Activated naive CD4-positive, alpha-beta T cell treated with anti-CD3 and anti-CD28 coated beads, Interleukin-2, amount 50 U/mL, for 16 hours (primary cell): ENCODE measurements around the gene MYBPH.

Experiments
- DNase-seq: peaks from one replicate; pipeline ENCODE4 v3.0.0-alpha.2; 2020

Gene MYBPH

DNA sequence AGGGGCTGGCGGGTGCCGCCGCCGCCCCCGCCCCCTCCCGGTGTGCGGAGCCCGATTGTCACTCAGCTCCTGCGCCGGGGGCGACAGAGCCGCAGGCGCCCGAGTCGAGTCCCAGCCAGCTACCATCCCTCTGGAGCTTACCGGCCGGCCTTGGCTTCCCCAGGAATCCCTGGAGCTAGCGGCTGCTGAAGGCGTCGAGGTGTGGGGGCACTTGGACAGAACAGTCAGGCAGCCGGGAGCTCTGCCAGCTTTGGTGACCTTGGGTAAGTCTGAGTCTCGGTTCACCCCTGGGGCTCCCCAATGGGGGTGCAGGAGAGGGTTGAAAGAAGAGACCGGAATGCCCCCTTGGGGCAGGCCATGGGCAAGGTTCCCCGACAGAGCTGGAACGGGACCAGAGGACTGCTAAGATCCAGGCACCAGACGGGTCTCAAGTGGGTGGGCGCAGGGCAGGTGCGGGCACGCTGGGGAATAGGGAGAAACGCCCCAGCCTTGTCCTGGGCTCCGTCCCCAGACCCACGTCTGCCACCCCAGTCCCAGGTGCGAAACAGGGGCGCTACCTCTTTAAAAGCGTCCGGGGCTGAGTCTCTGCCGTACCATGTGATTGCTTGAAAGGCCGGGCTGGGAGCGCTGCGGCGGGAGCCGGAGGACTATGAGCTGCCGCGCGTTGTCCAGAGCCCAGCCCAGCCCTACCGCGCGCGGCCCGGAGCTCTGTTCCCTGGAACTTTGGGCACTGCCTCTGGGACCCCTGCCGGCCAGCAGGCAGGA lies 47.8 kb downstream of the MYBPH start, which contains the start of gene ADORA1:
Gene ADORA1 (plus strand): TSS at position 61 of the 765 bp plus-strand sequence. CDS start 1,116 bp downstream, outside the sequence.
- DNase-seq: no peak

DNA sequence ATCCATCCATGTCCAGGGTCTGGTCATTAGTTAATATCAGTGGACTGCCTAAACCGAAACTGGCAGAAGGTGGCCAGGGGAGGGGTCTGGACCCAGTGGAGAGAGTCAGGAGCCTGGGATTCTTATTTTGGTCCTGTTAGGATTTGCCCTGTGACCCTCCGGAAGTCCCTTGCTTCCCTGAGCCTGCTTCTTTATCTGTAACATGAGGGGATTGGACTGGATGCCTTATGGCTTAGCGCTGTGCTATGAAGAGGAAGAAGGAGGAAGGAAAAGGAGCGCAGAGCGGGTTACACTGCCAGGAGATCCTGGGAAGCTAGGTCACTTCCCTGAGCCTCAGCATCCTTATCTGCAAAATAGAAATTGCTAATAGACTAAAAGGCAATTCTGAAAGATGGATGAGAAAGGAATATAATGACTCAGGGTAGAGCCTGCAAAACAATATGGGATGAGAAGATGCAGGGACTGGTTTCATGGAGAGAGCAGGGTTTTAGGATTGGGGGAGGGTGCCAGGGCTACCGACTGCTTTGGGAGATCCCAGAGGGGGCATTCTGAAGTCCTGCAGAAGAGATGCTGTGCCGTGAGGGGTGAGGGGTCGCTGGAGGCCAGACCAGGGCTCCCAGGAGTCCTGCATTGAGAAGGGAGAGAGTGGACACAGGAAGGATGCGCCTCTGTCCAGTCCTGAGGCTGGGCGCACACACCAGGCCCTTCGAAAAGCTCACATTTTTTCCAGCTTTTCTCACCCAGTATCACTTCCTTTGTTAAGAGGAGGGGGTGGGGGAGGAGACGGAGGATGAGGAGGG lies 48.6 kb downstream of the MYBPH start:
- DNase-seq: no peak

DNA sequence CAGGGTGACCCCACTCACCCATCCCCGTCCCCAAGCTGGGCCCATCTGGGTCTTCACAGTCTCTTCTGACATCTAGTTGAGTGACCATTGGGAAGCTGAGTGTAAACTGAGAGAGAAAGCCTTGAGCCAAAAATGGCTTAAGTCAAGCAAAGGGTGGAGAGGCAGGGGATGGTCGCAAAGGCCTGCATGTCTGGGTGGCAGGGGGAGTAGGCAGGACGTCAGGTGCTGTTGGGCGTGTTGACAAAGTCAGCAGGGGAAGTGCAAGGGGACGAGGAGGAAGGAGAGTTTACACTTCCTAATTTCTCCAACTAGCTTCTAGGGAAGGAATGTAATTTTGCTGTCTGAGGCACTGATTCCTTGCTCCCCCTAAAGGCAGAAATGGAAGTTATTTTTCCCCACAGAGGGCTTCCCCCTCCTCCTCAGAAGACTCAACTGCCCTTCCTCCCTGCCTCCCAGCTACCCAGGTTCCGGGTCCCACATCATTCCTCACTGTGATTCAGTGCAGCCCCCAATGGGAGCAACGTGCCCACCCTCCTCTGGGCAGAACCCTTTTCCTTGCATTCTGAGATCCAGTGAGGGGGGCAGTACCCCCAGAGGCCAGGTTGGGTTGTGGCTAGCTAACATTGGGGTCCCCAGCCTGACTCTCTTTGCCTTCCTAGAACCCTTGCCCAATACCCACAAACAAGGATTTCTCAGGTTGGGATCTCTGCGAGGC lies 49.3 kb downstream of the MYBPH start:
- no peak for DNase-seq

DNA sequence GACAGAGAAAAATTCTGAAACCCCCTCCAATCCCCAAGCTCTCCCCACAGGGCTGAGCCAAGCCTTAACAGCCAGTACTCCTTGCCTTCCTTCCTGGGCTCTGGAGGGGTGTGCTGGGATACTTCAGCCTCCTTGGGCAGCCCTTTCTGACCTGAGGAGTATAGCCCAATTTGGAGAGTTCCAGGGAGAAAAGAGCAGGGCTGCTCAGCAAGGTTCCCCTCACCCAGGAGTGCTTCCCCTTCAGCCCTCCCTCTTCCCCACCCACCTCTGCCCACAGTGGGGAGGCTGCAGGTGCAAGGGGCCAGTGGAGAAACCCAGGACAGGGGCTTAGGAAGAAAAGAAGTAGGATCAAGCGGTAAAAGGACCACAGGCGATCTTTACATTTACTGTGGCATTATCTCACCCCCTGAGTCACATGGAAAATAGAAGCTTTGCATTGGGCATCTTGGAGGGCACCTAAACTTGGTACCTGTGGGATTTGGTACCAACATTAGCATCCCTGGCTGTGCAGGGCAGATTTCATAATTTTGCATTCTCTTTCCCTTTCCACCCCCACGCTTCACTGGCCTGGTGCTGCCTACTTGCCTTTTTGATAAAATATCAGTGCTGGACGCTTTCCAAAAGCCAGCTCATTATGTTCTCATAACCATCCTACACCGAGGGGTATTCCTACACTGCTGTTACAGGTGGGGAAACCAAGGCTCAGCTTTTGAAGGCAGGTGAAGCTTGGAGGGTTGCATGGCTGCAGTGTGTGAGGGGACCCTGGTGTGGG lies 50.9 kb downstream of the MYBPH start:
- DNase-seq: no peak

DNA sequence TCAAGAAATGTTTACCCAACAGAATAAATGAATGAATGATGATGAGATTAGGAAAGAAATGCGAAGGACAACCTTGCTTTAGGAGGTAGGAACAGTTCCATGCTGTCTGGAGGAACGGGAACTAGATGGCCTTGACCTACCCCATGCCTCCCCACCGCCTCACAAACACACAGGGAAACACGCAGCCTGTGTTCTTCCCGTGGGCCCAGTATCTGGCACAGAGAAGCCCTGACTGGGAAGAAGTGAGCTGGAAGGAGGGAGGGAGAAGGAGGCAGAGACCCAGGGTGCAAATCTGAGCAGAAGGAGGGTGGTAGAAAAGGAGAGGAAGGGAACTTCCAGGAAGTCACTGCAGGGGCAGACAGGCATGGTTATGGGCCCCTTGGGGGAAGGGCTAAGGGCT lies 51.6 kb downstream of the MYBPH start:
- DNase-seq: no peak

DNA sequence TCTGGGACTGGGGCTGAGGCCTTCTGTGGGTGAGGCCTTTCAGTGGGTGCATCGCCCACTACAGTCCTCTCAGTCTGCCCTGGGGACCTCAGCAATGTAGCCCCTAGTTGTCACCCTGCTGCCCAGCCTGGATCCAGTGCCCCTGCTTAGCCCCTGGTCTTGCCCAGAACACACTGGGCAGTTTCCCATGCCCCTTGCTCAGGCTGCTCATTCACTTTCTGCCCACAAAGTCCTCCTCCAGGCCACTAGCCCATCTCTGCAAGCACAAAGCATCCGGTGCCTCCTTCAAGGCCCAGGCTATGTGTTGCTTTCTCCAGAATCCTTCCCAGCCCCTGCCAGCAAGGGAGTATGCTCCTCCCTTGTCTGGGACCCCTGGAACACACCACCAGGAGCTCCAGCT lies 53.5 kb downstream of the MYBPH start:
- DNase-seq: no peak

DNA sequence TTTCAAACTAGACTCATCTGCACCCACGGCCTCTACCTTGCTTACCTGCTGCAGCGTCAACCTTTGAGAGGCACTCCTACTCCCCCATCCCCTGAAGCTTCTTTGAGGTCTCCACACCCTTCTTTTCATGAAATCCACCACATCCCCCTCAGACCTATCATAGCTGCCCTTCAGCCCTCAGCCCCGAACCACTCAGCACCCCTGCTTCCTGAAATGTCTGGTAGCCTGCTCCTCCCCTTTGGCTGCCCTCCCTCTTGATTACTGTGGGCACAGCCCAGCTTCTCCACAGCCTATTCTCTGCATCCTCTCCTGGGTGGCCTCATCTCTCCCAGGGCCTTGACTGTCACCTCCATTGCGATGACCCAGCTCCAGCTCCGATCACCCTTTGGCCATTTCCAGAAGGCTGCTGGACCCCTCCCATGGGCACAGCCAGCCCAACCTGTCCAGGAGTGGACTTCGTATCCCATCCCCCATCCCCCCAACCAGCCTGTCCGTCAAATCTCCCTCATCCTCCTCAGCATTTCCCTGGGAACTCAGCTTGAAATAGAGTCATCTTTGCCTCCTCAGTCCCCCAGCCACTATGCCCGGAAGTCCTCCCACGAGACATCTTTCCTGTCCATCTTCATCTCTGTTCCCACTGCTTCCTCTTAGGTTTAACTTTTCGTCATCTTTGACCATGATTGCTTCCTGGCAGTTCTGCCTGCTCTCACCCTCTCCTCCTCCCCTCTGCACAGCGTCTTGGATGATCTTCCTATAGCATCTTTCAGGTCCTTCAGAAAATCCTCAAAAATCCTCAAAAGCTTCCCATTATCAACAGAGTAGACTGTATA lies 54.2 kb downstream of the MYBPH start:
- DNase-seq: no peak

DNA sequence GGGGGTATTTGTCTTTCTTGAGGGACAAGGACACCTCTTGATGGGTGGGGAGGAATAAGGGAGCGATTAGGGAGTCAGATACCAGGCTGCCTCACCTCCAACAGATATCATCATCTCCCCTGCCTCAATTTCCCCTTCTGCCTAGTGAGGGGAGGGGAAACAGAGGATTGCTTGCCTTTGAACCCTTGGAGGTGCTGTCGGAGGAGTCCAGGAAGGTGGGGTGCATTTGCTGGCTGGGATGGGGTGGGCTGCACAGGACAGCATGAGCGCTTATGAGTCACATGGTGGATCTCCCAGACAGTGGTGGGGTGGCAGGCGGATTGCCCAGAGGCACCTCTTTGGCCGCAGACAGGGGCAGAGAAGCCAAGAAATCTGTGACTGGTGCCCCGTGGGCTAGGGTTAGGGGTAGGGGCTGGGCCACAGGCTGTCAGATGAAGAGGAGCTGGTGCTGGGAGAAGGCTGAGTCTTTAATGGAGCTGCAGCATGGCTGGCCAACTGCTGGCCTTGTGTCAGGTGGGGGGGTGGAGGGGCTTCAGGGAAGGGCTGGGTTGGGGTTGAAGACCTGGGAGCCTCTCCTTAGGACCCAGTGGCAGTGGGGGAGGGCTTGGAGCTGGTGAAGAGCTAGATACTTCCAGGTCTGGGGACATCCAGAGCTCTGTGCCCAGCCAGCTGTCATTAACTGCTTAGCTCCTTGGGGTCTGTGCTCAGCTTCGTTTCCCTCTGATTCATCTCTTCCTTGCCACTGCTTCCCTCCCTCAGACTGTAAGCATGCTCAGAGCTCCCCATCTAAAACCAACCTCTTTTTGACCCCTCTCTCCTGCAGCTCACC lies 55.1 kb downstream of the MYBPH start:
- no peak for DNase-seq
